CD4-positive, CD25-positive, alpha-beta regulatory T cell (primary cell): ENCODE data around the gene CHADL. TPM values are rescaled to one million over a fixed set of nuclear protein-coding genes. Genes with fewer than 3 reads are reported as not detected.
A peak's percentile ranks its signal among the peaks of the same experiment; 100 is the strongest.
"Not testable (repeated sequence)": the region's sequence is repeated elsewhere in the genome, so short reads cannot be mapped to it uniquely, and the experiment has no call there.

ENCODE experiments used
- ATAC-seq, 2 donors: fragments of 150-1000 bp; cut with Tn5 transposase; one replicate each; pipeline ENCODE4 v1.10.0; 2021; ENCODE audit warnings: low read depth in 2 of 2, moderate number of reproducible peaks in 2 of 2, moderate library complexity in 1 of 2
- DNase-seq, 3 donors: peaks; one replicate each; pipeline versions ENCODE4 v3.0.0 to v3.0.0-alpha.2; 2012 to 2022; ENCODE audit warnings: mixed read lengths in 1 of 3
- H3K27ac ChIP-seq: one replicate; pipeline ENCODE4 v1.7.0; 2013; ENCODE audit warnings: mild to moderate bottlenecking, low read length; ENCODE audit not compliant: insufficient read depth, poor library complexity, severe bottlenecking
- H3K27me3 ChIP-seq: one replicate; pipeline ENCODE4 v1.7.0; 2013; ENCODE audit warnings: low read length; ENCODE audit not compliant: control insufficient read depth, insufficient read depth
- H3K36me3 ChIP-seq: one replicate; pipeline ENCODE4 v1.7.0; 2013; ENCODE audit warnings: mild to moderate bottlenecking, low read length, moderate library complexity; ENCODE audit not compliant: control insufficient read depth, insufficient read depth
- H3K4me1 ChIP-seq: 2 replicates; pipeline ENCODE4 v1.7.0; 2013; ENCODE audit warnings: mild to moderate bottlenecking, low read length; ENCODE audit not compliant: insufficient read depth, control insufficient read depth, poor library complexity, severe bottlenecking
- H3K4me3 ChIP-seq: one replicate; pipeline ENCODE4 v1.7.0; 2013; ENCODE audit warnings: low read depth, mild to moderate bottlenecking, low read length, moderate library complexity
- H3K9me3 ChIP-seq, 2 experiments: 1 replicate in 1 of 2; 2 replicates in 1 of 2; pipeline ENCODE4 v1.7.0; 2013; ENCODE audit warnings: low read length in 2 of 2, mild to moderate bottlenecking in 1 of 2, moderate library complexity in 1 of 2; ENCODE audit not compliant: control insufficient read depth in 2 of 2
- H3K27ac Mint-ChIP-seq, 3 donors: one replicate each; pipeline ENCODE4 v1.8.0; 2020 to 2022; ENCODE audit warnings: mild to moderate bottlenecking in 3 of 3, mixed read lengths in 3 of 3, moderate library complexity in 2 of 3
- H3K27me3 Mint-ChIP-seq: one replicate; pipeline ENCODE4 v1.8.0; 2022; ENCODE audit warnings: mild to moderate bottlenecking, mixed read lengths
- H3K36me3 Mint-ChIP-seq: one replicate; pipeline ENCODE4 v1.8.0; 2020; ENCODE audit warnings: mixed read lengths
- H3K4me1 Mint-ChIP-seq, 4 donors: one replicate each; pipeline ENCODE4 v1.8.0; 2020 to 2022; ENCODE audit warnings: mixed read lengths in 4 of 4, mild to moderate bottlenecking in 1 of 4
- H3K4me3 Mint-ChIP-seq, 4 donors: one replicate each; pipeline ENCODE4 v1.8.0; 2020 to 2022; ENCODE audit warnings: mild to moderate bottlenecking in 4 of 4, mixed read lengths in 4 of 4, moderate library complexity in 3 of 4
- H3K9me3 Mint-ChIP-seq, 7 donors: one replicate each; pipeline ENCODE4 v1.8.0; 2020 to 2022; ENCODE audit warnings: mixed read lengths in 7 of 7, mild to moderate bottlenecking in 3 of 7, moderate library complexity in 2 of 7
- polyA plus RNA-seq, 4 donors: library from polyadenylated mRNA; unstranded; fragments of 300-500 nt; fragmentation: Illumina TruSeq; gene quantifications; one replicate each; pipeline ENCODE4 v1.2.3, GENCODE V29; 2021
- total RNA-seq: library from RNA; stranded (reverse); gene quantifications from one replicate; pipeline ENCODE4 v1.2.3, GENCODE V29; 2022

Gene CHADL
- total and polyA plus RNA-seq, 5 donors from 2014 or later: 0.22 to 1.2 (median 0.53) TPM

DNA sequence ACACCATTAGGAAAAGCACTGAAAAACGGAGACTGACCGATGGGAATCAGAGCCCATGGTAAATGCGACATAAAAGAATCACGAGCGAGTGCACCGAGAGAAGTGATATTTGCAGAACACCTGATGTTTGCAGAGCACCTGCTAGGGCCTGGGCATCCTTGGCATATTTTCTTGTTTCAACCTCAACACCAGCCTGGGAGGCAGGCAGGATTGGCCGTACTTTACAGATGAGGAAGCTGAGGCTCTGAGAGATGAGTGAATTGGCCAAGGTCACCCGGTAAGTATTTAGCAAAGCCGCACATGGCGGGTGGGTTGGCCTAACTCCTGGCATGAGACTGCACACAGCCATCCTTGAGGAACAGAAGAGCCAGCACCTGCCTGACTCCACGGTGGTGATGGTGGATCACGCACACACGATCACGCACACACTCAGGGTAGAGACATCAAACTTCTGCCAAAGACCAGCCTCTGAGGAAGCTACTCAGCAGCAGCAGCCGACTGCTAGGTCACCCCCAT, 21.6 kb upstream of the CHADL start:
- H3K4me1 Mint-ChIP-seq: peaks cover 0 to 6% (median 3%) of the 10 kb centered on the region in 4 donors
- no peak overlapping the region for H3K4me3 ChIP-seq
- H3K27me3 Mint-ChIP-seq: no peaks in the 10 kb centered on the region
- H3K9me3 ChIP-seq: no peaks in the 10 kb centered on the region
- H3K27ac ChIP-seq: no peak overlapping the region
- H3K4me1 ChIP-seq: no peaks in the 10 kb centered on the region
- no peak overlapping the region for H3K4me3 Mint-ChIP-seq
- H3K27ac Mint-ChIP-seq: peak overlapping the region in 2 of 3 donors; percentile 58 to 65
- H3K36me3 ChIP-seq: peaks cover 80% of the 10 kb centered on the region
- peaks cover 0 to 2% (median 0%) of the 10 kb centered on the region in 7 donors for H3K9me3 Mint-ChIP-seq
- no peak for DNase-seq
- H3K36me3 Mint-ChIP-seq: peaks cover 23% of the 10 kb centered on the region
- no peaks in the 10 kb centered on the region for H3K27me3 ChIP-seq
- no peak for ATAC-seq

- Mint-ChIP-seq H3K27ac (peak overlapping the region in 2 of 3 donors; percentile 56 to 65), H3K36me3 (peaks cover 24% of the 10 kb centered on the region), H3K9me3 (peaks cover 0 to 2% (median 0%) of the 10 kb centered on the region in 7 donors), H3K27me3 (no peaks in the 10 kb centered on the region), H3K4me1 (peaks cover 0 to 6% (median 3%) of the 10 kb centered on the region in 4 donors), H3K4me3 (no peak overlapping the region)
- ATAC-seq (no peak), DNase-seq (no peak)
- no peak overlapping the region for H3K4me3 ChIP-seq
- no peak overlapping the region for H3K27ac ChIP-seq
- H3K36me3 ChIP-seq: peaks cover 83% of the 10 kb centered on the region
- H3K4me1 ChIP-seq: no peaks in the 10 kb centered on the region
- H3K9me3 ChIP-seq: no peaks in the 10 kb centered on the region
- no peaks in the 10 kb centered on the region for H3K27me3 ChIP-seq
Observed at GRCh38 chr22:41261541-41262249, 21.0 kb upstream of the CHADL start.

GRCh38 chr22:41260871-41261270, 20.1 kb upstream of the CHADL start:
- no peak for DNase-seq
- no peak overlapping the region for H3K4me3 ChIP-seq
- Mint-ChIP-seq H3K27me3 (no peaks in the 10 kb centered on the region), H3K27ac (no peak overlapping the region), H3K4me1 (peaks cover 0 to 4% (median 2%) of the 10 kb centered on the region in 4 donors), H3K4me3 (no peak overlapping the region), H3K9me3 (peaks cover 0 to 2% (median 0%) of the 10 kb centered on the region in 7 donors), H3K36me3 (peaks cover 21% of the 10 kb centered on the region)
- H3K4me1 ChIP-seq: no peaks in the 10 kb centered on the region
- no peaks in the 10 kb centered on the region for H3K9me3 ChIP-seq
- H3K27me3 ChIP-seq: no peaks in the 10 kb centered on the region
- ATAC-seq: no peak
- H3K36me3 ChIP-seq: peaks cover 84% of the 10 kb centered on the region
- no peak overlapping the region for H3K27ac ChIP-seq

DNA sequence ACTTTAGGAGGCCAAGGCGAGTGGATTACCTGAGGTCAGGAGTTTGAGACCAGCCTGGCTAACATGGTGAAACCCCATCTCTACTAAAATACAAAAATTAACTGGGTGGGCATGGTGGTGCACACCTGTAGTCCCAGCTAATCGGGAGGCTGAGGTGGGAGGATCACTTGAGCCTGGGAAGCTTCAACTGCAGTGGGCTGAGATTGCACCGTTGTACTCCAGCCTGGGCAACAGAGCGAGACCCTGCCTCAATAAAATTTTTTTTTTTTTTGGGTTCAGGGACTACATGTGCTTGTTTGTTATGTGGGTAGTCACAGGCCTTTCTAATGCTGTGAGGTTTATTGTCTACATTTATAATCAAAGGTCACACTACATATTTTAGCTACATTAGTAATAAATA, 19.0 kb upstream of the CHADL start:
- peaks cover 15% of the 10 kb centered on the region for H3K36me3 Mint-ChIP-seq
- ATAC-seq, DNase-seq: not testable (repeated sequence)

GRCh38 chr22:41257696-41258095, 17.0 kb upstream of the CHADL start:
- ATAC-seq (no peak), DNase-seq (no peak)
- H3K27ac Mint-ChIP-seq: no peak overlapping the region
- peaks cover 14% of the 10 kb centered on the region for H3K36me3 Mint-ChIP-seq
- no peak overlapping the region for H3K4me3 Mint-ChIP-seq
- H3K4me3 ChIP-seq: no peak overlapping the region
- no peaks in the 10 kb centered on the region for H3K4me1 Mint-ChIP-seq
- H3K27ac ChIP-seq: no peak overlapping the region
- H3K9me3 ChIP-seq: no peaks in the 10 kb centered on the region
- H3K4me1 ChIP-seq: no peaks in the 10 kb centered on the region
- H3K27me3 ChIP-seq: no peaks in the 10 kb centered on the region
- no peaks in the 10 kb centered on the region for H3K27me3 Mint-ChIP-seq
- no peaks in the 10 kb centered on the region for H3K9me3 Mint-ChIP-seq
- H3K36me3 ChIP-seq: peaks cover 82% of the 10 kb centered on the region

More for the DNA sequence above, 19.0 kb upstream of the CHADL start:
- not testable (repeated sequence) for H3K4me3 Mint-ChIP-seq, H3K4me3 ChIP-seq, H3K9me3 ChIP-seq, H3K9me3 Mint-ChIP-seq, H3K27me3 Mint-ChIP-seq, H3K4me1 ChIP-seq, H3K27me3 ChIP-seq, H3K27ac Mint-ChIP-seq, H3K4me1 Mint-ChIP-seq, H3K27ac ChIP-seq
- H3K36me3 ChIP-seq: peaks cover 85% of the 10 kb centered on the region

- DNase-seq (no peak), ATAC-seq (no peak)
- Histone ChIP-seq H3K27ac (no peak overlapping the region), H3K4me1 (no peaks in the 10 kb centered on the region), H3K36me3 (peaks cover 79% of the 10 kb centered on the region), H3K27me3 (no peaks in the 10 kb centered on the region), H3K9me3 (no peaks in the 10 kb centered on the region), H3K4me3 (no peak overlapping the region)
- H3K36me3 Mint-ChIP-seq: peaks cover 16% of the 10 kb centered on the region
- H3K27me3 Mint-ChIP-seq: no peaks in the 10 kb centered on the region
- no peak overlapping the region for H3K4me3 Mint-ChIP-seq
- H3K9me3 Mint-ChIP-seq: no peaks in the 10 kb centered on the region
- no peaks in the 10 kb centered on the region for H3K4me1 Mint-ChIP-seq
- H3K27ac Mint-ChIP-seq: peak overlapping the region in 1 of 3 donors; percentile 7
Observed at GRCh38 chr22:41256254-41257253, 15.8 kb upstream of the CHADL start.

DNA sequence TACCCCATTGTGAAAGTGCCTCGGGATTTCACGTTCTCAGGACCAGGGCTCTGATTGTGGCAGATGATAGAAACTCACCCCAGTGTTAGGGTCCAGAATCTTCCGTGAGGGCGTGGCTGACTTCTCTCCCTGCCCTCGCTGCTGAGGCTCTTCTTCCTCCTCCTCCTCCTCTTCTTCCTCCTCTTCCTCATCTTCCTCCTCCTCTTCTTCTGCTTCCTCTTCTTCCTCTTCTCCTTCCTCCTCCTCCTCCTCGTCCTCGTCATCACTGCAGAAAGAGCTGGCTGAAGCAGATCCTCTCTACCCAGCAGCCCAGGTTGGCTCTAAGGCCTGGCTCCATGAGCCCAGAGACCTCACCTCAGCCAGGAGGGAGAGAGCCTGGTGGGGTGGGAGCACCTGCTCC, 13.5 kb upstream of the CHADL start:
- DNase-seq: no peak
- Mint-ChIP-seq H3K36me3 (peaks cover 28% of the 10 kb centered on the region), H3K9me3 (no peaks in the 10 kb centered on the region), H3K4me3 (no peak overlapping the region), H3K4me1 (no peaks in the 10 kb centered on the region), H3K27ac (no peak overlapping the region), H3K27me3 (no peaks in the 10 kb centered on the region)
- Histone ChIP-seq H3K4me3 (no peak overlapping the region), H3K27ac (no peak overlapping the region), H3K4me1 (no peaks in the 10 kb centered on the region), H3K36me3 (peaks cover 84% of the 10 kb centered on the region), H3K9me3 (no peaks in the 10 kb centered on the region), H3K27me3 (no peaks in the 10 kb centered on the region)
- no peak for ATAC-seq
